ENCODE measurements around the gene CBLC. TPM values are rescaled to one million over a fixed set of nuclear protein-coding genes. Genes with fewer than 3 reads are reported as not detected.
"Not testable (repeated sequence)": the region's sequence is repeated elsewhere in the genome, so short reads cannot be mapped to it uniquely, and the experiment has no call there.

Gene CBLC
- total and polyA plus RNA-seq, 2 of the 4 experiments (the other 2 are of a cell fraction): not detected

GRCh38 chr19:44776402-44777096 is 1.1 kb upstream of the CBLC start (continued):
- no peak for TF ChIP-seq USF2 (IDR thresholded peaks at IDR 0.05; ENCODE audit: low read depth, low read length)

DNA sequence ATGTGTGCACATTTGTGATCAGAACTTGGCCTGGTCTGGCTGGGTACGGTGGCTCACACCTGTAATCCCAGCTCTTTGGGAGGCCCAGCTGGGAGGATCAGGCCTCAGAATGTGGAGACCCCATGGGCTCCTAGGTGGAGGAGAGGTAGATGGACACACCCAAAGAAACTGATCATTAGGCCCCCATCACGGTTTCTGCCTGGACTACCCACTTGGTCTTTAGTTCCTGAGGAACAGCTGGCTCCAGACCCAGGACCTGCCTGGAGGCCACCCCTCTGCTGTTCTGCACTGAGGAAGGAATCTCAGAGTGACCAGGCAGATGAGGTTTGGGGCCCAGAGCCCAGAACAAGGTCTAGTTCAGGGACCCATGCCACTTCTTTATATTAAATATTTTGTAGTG is 1.5 kb downstream of the CBLC start:
- H3K27ac ChIP-seq (ENCODE audit: insufficient read depth, low read length): no peak overlapping the region
- ChIA-PET CTCF (interaction anchor here (0.6 kb wide), 1 partner anchor 372 kb away, joined by 3 read pairs; no protein-coding TSS in a partner anchor), POLR2A (ENCODE audit: unreplicated experiment) (no interaction called here)
- no peaks in the 10 kb centered on the region for H3K36me3 ChIP-seq (ENCODE audit: control insufficient read depth, insufficient read depth, low read length)
- no peak overlapping the region for H2BK5ac ChIP-seq (ENCODE audit: low read depth, low read length, poor library complexity, severe bottlenecking)
- intact Hi-C loops (cut with micrococcal nuclease) (no loop called here), dilution Hi-C loops (cut with HindIII; ENCODE audit: low sequenced_read_pairs, unreplicated experiment) (no loop called here), in situ Hi-C loops (cut with MboI; ENCODE audit: low sequenced_read_pairs) (loop anchor here (25.0 kb wide), 1 partner anchor 217 kb away; no protein-coding TSS in a partner anchor)
- no peak overlapping the region; the same call in 1 of the 2 replicates for H4K91ac ChIP-seq (ENCODE audit: insufficient read depth, low read depth, low read length)
- H3K56ac ChIP-seq (ENCODE audit: extremely low read depth, insufficient read depth, low read length): no peak overlapping the region
- H3K23ac ChIP-seq (ENCODE audit: low read depth, low read length): no peak overlapping the region
- 0 out of 3 replicates have a peak overlapping the region, but pooled peaks have one; percentile 10 for H2BK15ac ChIP-seq (ENCODE audit: low read depth, low read length)
- no TSS peak for BruUV-seq (replicated peaks)
- H2AK5ac ChIP-seq (ENCODE audit: low read depth, low read length): 0 out of 2 replicates have a peak overlapping the region, but pooled peaks have one; percentile 60
- H4K5ac ChIP-seq (ENCODE audit: low read depth, low read length): no peak overlapping the region
- peaks cover 7% of the 10 kb centered on the region; the same call in 1 of the 2 replicates for H3K9me1 ChIP-seq (ENCODE audit: insufficient read depth, low read length)
- no peak for DNase-seq
- no CpG with 5 or more reads among the region's 2 CpGs for WGBS, 2 experiments (ENCODE audit: extremely low coverage in 2 of 2, insufficient read length in 1 of 2)
- no peak overlapping the region for H3K9ac ChIP-seq (ENCODE audit: low read depth, low read length)
- H3K4me2 ChIP-seq (ENCODE audit: low read depth, low read length): no peak overlapping the region
- no peak overlapping the region for H3K4me3 ChIP-seq (ENCODE audit: insufficient read depth, low read depth, low read length)
- TF ChIP-seq NFE2L2 (IDR thresholded peaks at IDR 0.05; ENCODE audit: low read depth, low read length): no peak
- TF ChIP-seq RCOR1 (IDR thresholded peaks at IDR 0.05; ENCODE audit: insufficient replicate concordance, low read length): no peak
- no peak for TF ChIP-seq RAD21 (IDR thresholded peaks at IDR 0.05; ENCODE audit: low read length)
- TF ChIP-seq CHD1 (IDR thresholded peaks at IDR 0.05; ENCODE audit: low read depth, low read length): no peak
- H4K8ac ChIP-seq (ENCODE audit: low read depth in 2 of 2, low read length in 2 of 2): no peak overlapping the region
- H2BK120ac ChIP-seq (ENCODE audit: low read depth, low read length): peak overlapping the region; percentile 6; the same call in 1 of the 2 replicates
- no peak overlapping the region for H3K14ac ChIP-seq (replicated peaks; ENCODE audit: low read depth, low read length)
- H3K9me3 ChIP-seq (ENCODE audit: control insufficient read depth, insufficient read depth, low read length): no peaks in the 10 kb centered on the region
- no peaks in the 10 kb centered on the region for H4K20me1 ChIP-seq (ENCODE audit: insufficient read depth, low read length)
- H2AFZ ChIP-seq (replicated peaks; ENCODE audit: low read length, poor library complexity): no peak overlapping the region
- no peaks in the 10 kb centered on the region for H3K79me1 ChIP-seq (ENCODE audit: low read depth in 1 of 2, low read length in 2 of 2)
- H3K4me1 ChIP-seq (ENCODE audit: control insufficient read depth, insufficient read depth, low read length): peaks cover 6% of the 10 kb centered on the region
- no peak overlapping the region for H3K18ac ChIP-seq (ENCODE audit: low read depth, low read length)
- peak overlapping the region; percentile 65 for H2BK20ac ChIP-seq (ENCODE audit: low read depth, low read length)
- H2AK9ac ChIP-seq (replicated peaks; ENCODE audit: low read depth, low read length, poor library complexity): peak overlapping the region; percentile 63
- H3K27me3 ChIP-seq (ENCODE audit: control insufficient read depth, insufficient read depth, low read length): no peaks in the 10 kb centered on the region
- no peak for ATAC-seq (ENCODE audit: low read depth)
- H3K4ac ChIP-seq (ENCODE audit: low read depth, low read length): no peak overlapping the region

GRCh38 chr19:44781694-44782093 is 4.0 kb downstream of the CBLC start:
- CTCF ChIA-PET; intact Hi-C loops (cut with micrococcal nuclease): not testable (repeated sequence)

More at GRCh38 chr19:44781694-44782093, 4.0 kb downstream of the CBLC start:
- H3K56ac ChIP-seq (ENCODE audit: extremely low read depth, insufficient read depth, low read length); H4K20me1 ChIP-seq (ENCODE audit: insufficient read depth, low read length); H3K4ac ChIP-seq (ENCODE audit: low read depth, low read length); H2BK15ac ChIP-seq (ENCODE audit: low read depth, low read length); H3K23ac ChIP-seq (ENCODE audit: low read depth, low read length); H2BK20ac ChIP-seq (ENCODE audit: low read depth, low read length); DNase-seq; H3K18ac ChIP-seq (ENCODE audit: low read depth, low read length); H4K5ac ChIP-seq (ENCODE audit: low read depth, low read length); H3K9me1 ChIP-seq (ENCODE audit: insufficient read depth, low read length); H3K27ac ChIP-seq (ENCODE audit: insufficient read depth, low read length); POLR2A ChIA-PET (ENCODE audit: unreplicated experiment); H3K14ac ChIP-seq (replicated peaks; ENCODE audit: low read depth, low read length); dilution Hi-C loops (cut with HindIII; ENCODE audit: low sequenced_read_pairs, unreplicated experiment); H3K4me2 ChIP-seq (ENCODE audit: low read depth, low read length); H2AK9ac ChIP-seq (replicated peaks; ENCODE audit: low read depth, low read length, poor library complexity); H3K4me1 ChIP-seq (ENCODE audit: control insufficient read depth, insufficient read depth, low read length); ATAC-seq (ENCODE audit: low read depth); H3K27me3 ChIP-seq (ENCODE audit: control insufficient read depth, insufficient read depth, low read length); H3K4me3 ChIP-seq (ENCODE audit: insufficient read depth, low read depth, low read length); H2BK120ac ChIP-seq (ENCODE audit: low read depth, low read length); H3K36me3 ChIP-seq (ENCODE audit: control insufficient read depth, insufficient read depth, low read length); H2AK5ac ChIP-seq (ENCODE audit: low read depth, low read length); H2AFZ ChIP-seq (replicated peaks; ENCODE audit: low read length, poor library complexity); H3K9me3 ChIP-seq (ENCODE audit: control insufficient read depth, insufficient read depth, low read length); H4K91ac ChIP-seq (ENCODE audit: insufficient read depth, low read depth, low read length); H2BK5ac ChIP-seq (ENCODE audit: low read depth, low read length, poor library complexity, severe bottlenecking); H3K9ac ChIP-seq (ENCODE audit: low read depth, low read length); H4K8ac ChIP-seq (ENCODE audit: low read depth in 2 of 2, low read length in 2 of 2); BruUV-seq (replicated peaks); H3K79me1 ChIP-seq (ENCODE audit: low read depth in 1 of 2, low read length in 2 of 2): not testable (repeated sequence)
- whole genome bisulfite sequencing, 2 experiments (ENCODE audit: extremely low coverage in 2 of 2, insufficient read length in 1 of 2): no CpG with 5 or more reads among the region's 2 CpGs
- in situ Hi-C loops (cut with MboI; ENCODE audit: low sequenced_read_pairs): loop anchor here (5.0 to 25.0 kb wide), 2 partner anchors 61 to 219 kb away; no protein-coding TSS in a partner anchor

All from IMR-90 (cell line).